ENCODE data around the gene TANGO2.

The TANGO2 gene

DNA sequence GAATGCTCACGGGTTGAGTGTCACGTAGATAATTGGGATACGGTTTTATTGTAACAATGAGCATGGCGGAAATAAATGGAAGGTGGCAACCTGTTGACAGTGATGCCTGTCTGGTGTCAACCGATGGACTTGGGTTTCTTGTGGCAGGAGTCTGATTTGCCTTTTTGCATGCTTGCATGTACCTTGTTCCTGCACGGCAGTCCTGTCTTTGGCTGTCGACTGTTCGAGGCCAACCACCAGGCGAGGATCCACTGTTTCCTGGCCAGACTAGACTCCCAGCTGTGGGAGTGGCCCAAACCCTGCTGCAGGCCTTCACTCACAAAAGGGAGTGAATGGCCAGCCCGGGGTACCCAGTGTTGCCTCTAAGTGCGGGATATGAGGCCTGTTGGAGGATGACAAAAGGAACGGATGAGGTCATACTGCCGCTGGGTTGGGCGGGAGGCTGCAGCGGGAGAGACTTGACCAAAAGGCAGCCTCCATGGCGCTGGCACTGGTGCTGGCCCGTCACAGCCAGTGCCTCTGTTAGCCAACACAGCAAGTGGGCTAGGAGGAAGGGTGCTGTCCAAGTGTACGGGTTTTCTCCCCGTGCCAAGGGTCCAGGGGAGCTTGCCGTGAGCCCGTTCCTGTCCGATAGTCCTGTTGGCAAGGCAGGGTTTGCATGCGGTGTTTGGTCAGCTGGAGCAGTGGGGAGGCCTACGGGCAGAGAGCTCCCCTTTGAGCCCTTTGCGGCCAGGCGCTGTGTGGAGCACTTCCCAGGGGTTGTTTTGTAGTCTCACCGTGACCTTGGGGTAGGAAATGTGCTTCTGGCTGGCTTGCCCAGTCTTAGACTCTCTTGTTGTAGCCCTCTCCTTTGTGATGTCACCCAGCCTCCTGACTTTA, 60.1 kb downstream of the TANGO2 start:
- DNase-seq (ENCODE audit: extremely low read depth, low read depth), result no peak

DNA sequence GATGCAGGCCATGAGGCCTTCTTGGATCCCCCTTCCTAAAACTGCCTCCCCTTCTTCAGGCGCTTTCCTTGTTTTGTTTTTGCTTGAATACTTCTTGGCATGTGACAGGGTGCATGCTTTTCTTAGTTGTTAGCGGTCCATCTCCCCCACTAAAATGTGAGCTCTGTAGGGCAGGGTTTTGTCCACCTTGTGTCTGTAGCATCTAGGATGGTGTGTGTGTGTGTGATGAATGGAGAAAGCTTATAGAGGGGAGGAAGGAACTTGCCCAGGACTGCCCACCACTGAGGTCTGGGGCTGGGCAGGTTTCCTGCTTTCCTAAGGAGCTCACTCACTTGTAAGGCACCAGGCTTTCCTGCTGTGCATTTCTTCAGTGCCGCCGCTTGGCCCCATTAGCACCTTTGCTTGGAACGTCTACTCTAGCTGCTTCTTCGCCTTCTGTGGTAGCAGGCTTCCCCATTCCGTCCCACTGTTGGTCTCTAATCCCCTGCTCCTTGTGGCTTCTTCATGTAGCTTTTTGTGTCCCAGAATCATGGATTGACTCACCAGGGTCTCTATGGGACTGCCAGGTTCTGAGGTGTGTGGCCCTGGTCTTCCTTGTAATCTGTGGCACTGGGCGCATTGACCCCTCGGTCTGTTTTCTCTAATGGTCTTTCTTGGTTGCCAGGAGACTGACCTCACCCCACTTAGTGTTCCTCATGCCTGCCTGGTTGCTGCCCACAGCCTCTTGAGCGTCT, 62.4 kb downstream of the TANGO2 start:
- no peak for DNase-seq (ENCODE audit: extremely low read depth, low read depth)
- TF ChIP-seq, protein P1, sequence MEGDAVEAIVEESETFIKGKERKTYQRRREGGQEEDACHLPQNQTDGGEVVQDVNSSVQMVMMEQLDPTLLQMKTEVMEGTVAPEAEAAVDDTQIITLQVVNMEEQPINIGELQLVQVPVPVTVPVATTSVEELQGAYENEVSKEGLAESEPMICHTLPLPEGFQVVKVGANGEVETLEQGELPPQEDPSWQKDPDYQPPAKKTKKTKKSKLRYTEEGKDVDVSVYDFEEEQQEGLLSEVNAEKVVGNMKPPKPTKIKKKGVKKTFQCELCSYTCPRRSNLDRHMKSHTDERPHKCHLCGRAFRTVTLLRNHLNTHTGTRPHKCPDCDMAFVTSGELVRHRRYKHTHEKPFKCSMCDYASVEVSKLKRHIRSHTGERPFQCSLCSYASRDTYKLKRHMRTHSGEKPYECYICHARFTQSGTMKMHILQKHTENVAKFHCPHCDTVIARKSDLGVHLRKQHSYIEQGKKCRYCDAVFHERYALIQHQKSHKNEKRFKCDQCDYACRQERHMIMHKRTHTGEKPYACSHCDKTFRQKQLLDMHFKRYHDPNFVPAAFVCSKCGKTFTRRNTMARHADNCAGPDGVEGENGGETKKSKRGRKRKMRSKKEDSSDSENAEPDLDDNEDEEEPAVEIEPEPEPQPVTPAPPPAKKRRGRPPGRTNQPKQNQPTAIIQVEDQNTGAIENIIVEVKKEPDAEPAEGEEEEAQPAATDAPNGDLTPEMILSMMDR (IDR thresholded peaks at IDR 0.05; ENCODE audit: low read depth, low read length), result no peak

More for the DNA sequence above, 60.1 kb downstream of the TANGO2 start:
- TF ChIP-seq, protein P1 (IDR thresholded peaks at IDR 0.05; ENCODE audit: low read depth, low read length), result no peak

DNA sequence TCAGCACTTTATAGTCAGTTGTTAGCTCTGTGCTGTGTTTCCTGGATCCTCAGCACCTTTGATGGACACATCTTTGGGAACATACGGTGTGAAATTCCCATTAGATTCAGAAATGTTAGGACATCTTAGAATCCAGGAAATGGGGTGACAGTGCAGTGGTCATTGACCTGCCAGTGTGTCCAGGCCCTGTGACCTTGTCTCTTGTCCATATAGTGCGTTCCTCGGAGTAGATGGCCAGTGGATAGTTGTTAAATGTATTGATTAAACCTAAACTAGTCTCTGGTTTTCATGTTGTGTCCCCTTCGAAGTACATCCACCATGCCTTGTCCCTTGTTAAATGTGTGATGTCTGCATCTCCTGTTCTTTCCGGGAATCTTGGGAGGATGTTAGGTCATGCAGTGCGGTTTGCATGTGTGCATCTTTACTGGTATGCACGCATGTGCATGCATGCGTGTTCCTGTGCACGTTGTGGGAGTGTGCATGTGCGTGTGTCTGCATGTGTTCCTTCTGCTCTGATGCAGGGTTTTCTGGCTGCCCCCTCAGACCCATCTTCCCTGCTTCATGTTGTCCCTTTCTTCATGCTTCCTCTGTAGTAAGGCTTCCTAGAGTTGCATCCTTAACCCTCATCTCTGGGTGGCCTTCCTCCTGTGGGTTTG, 63.1 kb downstream of the TANGO2 start:
- TF ChIP-seq, protein P1 (IDR thresholded peaks at IDR 0.05; ENCODE audit: low read depth, low read length), result no peak
- DNase-seq (ENCODE audit: extremely low read depth, low read depth), result no peak

DNA sequence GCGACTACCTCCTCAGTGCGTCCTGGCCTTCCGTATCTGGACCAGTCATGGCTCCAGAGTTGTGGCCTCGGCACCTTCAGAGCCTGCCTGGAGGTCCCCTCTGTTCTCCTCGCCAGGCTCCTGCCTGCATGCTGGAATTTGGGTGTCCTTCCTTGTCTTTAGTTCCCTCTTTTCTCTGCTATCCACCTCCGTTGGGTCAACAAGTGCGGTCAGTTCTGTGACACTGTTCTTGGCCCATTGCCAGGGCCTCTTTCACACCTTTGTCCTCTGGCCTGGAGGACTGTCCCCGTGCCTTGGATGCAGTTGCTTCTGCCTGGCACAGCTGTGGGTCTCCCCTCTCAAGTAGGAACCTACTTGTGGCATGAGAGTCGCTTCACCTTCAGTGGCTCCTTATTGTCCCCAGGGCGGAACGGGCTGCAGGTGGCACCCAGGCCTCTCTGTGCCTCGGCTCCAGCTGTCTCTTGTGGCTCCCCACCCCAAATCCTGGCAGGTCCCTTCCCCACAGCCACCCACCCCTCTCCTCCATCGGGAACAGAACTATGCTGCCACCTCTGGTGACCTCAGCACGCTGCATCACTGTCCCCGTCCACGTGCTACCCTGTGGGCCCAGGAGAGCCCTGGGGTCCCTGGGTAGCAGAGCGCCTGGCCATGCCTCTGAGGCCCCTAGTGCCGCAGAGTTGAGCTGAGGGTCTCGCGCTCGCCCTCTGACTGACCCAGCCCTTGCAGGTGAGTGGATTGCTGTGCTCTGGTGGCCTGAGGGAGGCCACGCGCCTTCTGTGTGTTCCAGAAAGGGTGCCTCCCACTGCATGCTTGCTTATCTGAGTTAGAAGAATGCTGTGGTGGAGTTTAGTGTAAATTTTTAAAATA, 63.9 kb downstream of the TANGO2 start:
- TF ChIP-seq, protein P1 (IDR thresholded peaks at IDR 0.05; ENCODE audit: low read depth, low read length), result peak; percentile 21
- DNase-seq (ENCODE audit: extremely low read depth, low read depth), result no peak

DNA sequence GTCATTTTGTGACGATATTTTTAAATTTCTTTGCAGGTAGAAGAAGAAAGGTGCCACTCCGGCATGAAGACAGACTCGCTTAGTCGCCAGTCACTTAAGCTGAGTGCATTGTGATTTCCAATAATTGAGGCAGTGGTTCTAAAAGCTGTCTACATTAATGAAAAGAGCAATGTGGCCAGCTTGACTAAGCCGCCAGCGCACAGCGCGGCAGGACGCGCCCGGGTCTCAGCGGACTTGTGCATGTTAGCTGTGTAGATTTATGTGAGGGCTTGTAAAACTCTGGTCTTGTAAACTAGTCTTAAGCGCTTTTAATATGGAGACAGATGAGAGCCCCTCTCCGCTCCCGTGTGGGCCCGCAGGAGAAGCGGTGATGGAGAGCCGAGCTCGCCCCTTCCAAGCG, 64.7 kb downstream of the TANGO2 start:
- TF ChIP-seq, protein P1 (IDR thresholded peaks at IDR 0.05; ENCODE audit: low read depth, low read length), result no peak
- DNase-seq (ENCODE audit: extremely low read depth, low read depth), result no peak

DNA sequence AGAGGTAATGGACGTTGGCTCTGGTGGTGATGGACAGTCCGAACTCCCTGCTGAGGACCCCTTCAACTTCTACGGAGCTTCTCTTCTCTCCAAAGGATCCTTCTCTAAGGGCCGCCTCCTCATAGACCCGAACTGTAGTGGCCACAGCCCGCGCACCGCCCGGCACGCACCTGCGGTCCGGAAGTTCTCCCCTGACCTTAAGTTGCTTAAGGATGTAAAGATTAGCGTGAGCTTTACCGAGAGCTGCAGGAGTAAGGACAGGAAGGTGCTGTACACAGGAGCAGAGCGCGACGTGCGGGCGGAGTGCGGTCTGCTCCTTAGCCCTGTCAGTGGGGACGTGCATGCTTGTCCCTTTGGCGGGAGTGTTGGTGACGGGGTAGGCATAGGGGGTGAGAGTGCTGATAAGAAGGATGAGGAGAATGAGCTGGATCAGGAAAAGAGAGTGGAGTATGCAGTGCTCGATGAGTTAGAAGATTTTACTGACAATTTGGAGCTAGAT, 65.2 kb downstream of the TANGO2 start:
- no peak for DNase-seq (ENCODE audit: extremely low read depth, low read depth)
- TF ChIP-seq, protein P1 (IDR thresholded peaks at IDR 0.05; ENCODE audit: low read depth, low read length), result no peak

All from AG09319 (cell line).